Measurements from ENCODE around the gene DNAJC6. TPM values are rescaled to one million over a fixed set of nuclear protein-coding genes. Genes with fewer than 3 reads are reported as not detected.

DNAJC6 gene
- total RNA-seq, 1 donor from 2014 or later, result 120 TPM

DNA sequence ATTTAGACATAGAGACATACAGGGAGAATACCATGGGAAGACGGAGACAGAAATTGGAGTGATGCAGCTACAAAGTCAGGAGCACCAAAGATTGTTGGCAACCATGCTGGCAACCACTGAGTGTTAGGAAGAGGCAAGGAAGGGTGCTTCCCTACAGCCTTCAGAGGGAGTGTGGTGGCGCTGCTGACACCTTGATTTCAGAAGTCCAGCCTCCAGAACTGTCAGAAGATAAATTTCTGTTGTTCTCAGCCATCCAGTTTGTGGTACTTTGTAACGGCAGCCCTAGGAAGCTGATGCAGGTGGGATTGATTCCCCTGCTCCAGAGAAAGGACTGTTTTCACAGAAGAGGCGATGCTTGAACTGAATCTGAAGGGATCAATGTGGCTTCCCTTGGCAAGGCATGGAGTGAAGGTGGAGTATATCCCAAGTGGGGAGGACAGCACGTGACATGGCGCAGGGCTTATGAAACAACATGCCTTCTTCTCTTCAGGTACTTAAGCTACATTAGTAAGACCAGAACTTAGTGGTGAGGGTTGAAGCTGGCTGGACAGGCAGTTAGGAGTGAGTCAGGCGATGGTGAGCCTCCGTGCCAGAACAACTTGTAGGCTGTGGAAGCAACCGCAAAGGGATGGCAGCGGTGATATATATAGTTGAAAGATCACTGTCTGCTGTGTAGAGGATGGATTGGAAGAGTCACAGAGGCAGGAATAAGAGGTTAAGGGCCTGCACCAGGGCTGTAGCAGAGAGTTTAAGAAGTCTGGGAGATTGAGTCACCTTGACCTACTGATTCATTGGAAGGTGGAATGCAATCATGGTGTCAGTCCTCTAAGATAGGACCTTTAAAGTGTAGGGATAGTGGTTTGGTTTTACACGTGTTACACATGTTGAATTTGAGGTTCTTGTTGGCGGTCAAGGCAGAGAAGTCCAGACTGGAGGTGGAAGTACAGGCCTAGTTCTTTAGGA lies 113.2 kb downstream of the DNAJC6 start:
- no peak for DNase-seq (ENCODE audit: low spot score in 2 of 2)
- no peak for FAIRE-seq

DNA sequence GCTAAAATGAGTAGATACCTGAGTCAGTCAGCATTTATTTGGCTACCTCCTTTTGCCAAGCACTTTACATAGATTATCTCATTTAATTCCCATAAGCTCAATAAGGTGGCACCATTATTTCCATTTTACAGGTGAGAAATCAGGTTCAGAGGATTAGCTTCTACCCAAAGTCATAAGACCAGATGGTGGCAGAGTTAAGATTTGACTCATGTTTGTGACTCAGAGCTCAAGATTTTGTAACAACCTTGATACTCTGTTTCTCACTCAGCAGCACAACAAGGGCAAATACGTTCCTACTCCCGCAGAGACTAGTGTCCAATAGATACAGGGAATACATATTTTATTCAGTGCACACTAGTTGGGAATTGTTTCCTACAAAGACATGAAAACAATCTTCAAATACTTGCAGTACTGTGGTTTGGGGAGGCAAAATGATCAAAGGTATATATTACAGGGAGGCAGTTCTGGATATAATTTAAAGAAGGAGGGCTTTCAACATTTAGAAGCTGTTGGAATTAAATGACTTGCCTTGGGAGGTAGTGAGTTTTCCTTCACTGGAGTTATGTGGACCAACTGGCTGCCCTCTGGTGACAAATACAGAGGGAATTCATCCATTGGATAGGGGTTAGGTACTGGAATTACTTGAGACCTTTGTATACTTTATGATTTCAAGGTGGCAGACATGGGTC lies 114.7 kb downstream of the DNAJC6 start:
- FAIRE-seq (no peak), DNase-seq (ENCODE audit: low spot score in 2 of 2) (no peak)

DNA sequence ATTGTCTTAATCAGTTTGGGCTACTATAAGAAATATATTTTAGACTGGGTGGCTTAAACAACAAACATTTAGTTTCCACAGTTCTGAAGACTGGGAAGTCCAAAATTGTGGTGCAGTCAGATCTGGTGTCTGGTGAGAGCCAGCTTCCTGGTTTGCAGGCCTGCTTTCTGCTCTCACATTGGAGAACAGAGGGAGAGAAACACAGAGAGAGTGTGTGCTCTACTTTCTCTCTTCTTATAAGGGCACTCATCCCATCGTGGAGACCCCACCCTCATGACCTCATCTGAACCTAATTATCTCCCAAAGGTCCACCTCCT lies 115.2 kb downstream of the DNAJC6 start:
- DNase-seq (ENCODE audit: low spot score in 2 of 2), result no peak
- no peak for FAIRE-seq

DNA sequence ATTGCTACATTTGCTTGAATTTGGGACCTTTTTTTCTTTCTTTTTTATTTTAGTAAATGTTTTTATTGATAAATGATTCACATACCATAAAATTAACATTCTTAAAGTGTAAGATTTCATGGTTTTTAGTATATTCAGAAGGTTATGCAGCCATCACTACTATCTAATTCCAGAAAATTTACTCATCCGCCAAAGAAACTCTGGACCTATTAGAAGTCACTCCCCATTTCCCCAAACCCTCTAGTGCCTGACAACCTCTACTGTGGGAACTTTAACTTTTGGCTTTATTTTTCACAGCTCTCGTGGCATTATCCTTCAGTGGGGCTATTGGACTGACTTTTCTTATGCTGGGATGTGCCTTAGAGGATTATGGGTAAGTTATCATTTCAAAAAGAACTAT lies 115.7 kb downstream of the DNAJC6 start:
- DNase-seq (ENCODE audit: low spot score in 2 of 2) (no peak), FAIRE-seq (no peak)

DNA sequence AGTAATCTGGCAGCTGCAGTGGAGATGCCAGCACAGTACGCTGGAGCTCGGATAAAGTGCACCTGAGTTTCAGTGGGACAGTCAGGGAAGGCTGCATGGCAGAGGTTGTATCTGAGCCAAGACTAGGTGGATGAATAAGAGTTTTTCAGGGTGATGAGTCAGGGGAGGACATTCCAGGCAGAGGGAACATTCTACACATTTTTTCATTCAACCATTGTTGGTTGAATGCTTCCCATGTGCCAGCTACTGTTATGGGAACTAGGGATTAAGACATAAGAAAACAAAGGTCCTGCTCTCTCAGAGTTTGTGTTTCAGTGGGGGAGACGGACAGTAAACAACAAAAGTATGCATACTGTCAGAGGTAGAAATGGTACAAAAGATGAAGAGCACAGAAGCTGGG lies 116.4 kb downstream of the DNAJC6 start:
- FAIRE-seq, result no peak
- no peak for DNase-seq (ENCODE audit: low spot score in 2 of 2)

DNA sequence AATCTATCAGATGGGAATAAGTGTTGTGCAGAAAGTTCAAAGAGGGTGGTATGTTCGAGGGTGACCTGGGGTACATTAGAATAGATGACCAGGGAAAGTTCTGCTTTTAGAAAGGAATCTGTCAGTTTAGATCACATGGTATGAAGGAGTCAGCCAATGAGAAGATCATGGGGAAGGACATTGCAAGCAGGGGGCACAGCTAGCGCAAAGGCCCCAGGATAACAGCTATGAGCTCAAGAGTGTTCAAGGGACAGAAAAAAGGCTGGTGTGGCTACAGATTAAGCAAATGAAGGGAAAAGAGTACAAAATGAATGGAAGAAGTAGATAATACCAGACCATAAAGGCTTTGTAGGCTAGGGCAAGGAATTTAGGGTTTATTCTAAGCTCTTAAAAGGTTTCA lies 119.7 kb downstream of the DNAJC6 start:
- no peak for DNase-seq (ENCODE audit: low spot score in 2 of 2)
- FAIRE-seq, result no peak

DNA sequence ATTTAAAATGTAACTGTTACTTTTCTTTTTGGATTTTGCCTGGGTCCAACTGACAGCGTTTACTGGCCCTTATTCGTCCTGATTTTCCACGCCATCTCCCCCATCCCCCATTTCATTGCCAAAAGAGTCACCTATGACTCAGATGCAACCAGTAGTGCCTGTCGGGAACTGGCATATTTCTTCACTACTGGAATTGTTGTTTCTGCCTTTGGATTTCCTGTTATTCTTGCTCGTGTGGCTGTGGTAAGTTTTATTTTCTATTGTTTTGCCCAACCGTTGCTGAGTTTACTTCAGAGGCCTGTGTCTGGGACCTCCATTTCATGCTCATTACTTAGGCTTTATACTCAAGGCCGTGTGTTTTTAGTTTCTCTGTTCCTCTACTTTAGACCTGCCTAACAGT lies 120.5 kb downstream of the DNAJC6 start:
- FAIRE-seq (no peak), DNase-seq (ENCODE audit: low spot score in 2 of 2) (no peak)

DNA sequence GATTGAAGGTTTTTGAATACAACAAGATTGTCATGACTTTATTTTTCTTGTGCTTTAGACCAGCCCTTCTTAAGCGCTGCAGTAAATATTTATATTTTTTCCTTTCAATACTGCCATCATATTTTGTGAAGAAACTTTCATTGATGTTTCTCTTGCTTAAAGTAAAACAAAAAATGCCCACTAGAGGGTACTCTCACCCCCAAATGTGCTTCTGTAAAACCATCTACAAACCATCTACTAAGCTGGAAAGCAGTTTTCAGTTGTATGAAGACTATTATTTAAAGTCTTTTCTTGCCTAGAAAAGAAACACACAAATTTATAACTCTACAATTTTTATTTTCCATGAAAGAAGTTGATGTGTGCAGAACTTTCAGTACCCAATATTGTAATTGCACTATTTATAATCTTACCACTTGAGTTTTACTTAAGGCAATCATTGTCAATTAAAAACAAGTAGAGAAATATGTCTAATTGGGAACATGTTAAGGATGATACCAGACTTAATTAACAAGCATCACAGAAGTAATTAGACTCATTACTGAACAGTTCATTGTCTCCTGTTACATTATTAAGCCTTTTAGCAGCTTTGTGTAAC lies 121.9 kb downstream of the DNAJC6 start:
- peak; percentile 90 for FAIRE-seq
- DNase-seq (ENCODE audit: low spot score in 2 of 2), result no peak

DNA sequence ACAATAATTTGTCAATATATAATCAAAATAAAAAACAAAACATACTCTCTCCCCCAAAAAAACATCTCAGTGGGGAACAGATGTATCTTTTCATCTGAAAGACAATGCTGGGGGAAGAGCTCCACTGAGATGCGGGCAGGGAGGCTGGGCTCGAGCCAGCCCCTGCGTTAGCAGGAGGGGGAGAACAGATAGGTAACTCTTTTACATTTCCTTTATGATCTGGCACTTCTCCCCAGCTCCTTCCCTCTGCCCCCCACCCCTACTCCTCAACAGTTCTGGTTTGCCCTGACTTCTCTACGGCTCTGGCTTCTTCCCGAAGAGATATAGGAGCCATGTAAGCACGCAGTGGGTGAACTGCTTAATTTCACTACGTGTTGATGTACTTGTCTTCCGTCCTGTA lies 123.6 kb downstream of the DNAJC6 start:
- FAIRE-seq (no peak), DNase-seq (ENCODE audit: low spot score in 2 of 2) (no peak)

DNA sequence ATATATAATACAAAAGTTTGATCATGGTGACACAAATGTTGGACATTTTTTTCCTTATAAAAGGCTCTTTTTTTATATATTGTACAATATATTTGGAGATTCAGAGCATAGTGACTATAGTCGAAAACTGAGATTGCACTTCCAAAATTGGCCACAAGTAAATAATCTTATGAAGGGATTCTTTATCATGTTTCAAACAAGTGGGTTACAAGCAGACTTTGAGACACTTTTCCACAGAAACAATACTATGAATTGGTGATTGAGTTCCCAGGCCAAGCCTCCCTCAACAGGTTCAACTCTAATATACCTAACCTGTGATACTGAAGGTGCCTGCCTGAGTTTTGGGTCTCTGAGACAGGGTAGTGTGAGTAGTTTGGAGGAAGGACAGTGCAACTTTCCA lies 124.9 kb downstream of the DNAJC6 start:
- FAIRE-seq (peak; percentile 23), DNase-seq (ENCODE audit: low spot score in 2 of 2) (no peak)

DNA sequence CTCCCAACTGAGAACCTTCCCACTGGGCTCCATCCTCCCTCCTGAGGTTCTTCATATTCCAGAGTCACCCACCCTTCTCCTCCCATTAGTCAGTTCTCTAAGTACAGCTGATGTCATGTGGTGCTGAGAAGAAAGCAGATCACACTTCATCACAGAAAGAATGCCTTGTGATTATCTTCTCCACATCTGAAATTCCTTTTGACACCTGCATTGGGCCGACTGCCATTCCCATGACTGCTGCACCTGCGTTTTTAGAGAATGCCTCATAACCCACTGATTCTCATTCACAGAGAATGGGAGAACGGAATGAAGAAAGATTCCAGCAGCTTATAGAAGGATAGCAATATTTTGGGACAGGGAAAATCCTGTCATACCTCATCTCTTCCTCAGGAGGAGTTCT lies 125.4 kb downstream of the DNAJC6 start:
- FAIRE-seq, result no peak
- DNase-seq (ENCODE audit: low spot score in 2 of 2), result no peak

DNA sequence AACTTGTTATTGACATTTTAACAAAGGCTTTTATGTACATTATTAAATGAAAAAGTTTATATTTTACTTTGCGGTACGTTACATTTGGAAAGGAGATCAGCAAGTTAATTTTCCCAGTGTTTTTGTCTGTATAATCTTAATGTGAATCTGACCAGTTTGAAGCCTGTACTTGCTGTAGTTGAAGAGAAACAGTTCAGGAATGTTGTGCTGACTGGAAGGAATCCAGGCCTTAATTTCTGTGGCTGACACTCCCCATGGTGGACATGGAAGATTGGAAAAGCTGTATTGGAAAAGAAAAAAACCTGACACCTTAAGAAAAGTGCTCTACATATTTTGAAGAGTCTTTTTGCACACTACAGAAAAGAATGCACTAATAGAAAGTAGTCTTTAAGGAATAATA lies 126.6 kb downstream of the DNAJC6 start:
- DNase-seq (ENCODE audit: low spot score in 2 of 2) (no peak), FAIRE-seq (no peak)

DNA sequence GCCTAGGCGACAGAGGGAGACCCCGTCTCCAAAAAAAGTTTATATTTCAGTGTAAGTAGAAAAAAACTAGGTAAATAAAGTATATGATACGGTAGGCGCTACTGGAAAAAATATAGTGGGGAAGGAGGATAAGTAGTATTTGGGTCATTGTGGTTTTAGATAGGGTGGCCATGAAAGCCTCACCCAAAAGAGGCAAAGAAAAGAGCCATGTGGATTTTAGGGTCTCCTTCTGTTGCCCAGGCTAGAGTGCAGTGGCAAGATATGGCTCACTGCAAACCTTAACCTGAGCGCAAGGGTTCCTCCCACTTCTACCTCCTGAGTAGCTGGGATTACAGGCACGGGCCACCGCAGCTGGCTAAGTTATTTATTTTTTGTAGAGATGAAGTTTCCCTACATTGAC lies 128.3 kb downstream of the DNAJC6 start:
- FAIRE-seq, result no peak

DNA sequence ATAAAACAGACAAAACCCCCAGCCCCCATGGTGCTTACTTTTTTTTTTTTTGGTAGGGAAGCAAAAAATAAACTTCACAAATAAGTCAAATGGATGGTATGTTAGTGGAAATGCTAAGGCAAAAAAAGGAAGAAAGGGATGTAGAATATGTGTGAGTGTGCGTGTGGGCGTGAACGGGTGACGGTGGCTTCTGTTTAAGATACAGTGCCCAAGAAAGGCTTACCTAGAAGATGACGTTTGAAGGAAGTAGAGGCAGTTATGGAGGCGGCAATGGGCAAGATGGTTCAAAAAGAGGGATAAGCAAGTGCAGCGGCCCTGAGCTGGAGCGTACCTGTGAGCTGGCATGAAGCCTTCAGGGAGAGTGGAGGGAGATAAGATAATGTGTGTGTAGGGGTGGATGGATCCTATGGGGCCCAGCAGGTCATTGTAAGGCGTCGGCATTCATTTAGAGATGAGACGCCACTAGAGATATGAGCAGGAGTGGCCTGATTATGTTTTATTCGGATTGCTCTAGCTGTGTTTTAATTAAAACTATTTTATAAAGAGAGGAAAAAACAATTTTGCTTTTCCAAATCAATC lies 131.1 kb downstream of the DNAJC6 start:
- DNase-seq (ENCODE audit: low spot score in 2 of 2) (no peak), FAIRE-seq (no peak)

More for the DNA sequence above, 128.3 kb downstream of the DNAJC6 start:
- DNase-seq (ENCODE audit: low spot score in 2 of 2), result no peak

DNA sequence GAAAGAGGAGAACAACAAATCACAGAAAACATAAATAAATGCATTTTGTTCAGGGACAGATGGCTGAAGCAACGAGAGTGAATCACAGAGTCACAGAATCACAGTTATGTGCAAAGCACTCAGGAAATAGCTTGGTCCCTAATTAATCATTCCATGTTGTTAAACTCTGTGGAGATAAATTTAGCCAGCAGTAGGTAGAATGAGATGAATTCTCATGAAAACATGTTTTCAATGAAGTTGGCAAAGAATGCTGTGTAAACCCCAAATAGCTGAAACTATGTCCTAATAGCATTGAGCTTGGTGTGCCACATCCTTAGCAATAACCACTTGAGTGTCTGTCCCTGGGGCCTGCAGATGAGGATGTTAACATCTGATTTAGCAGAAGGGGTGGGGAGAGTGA lies 131.6 kb downstream of the DNAJC6 start:
- FAIRE-seq (no peak), DNase-seq (ENCODE audit: low spot score in 2 of 2) (no peak)

DNA sequence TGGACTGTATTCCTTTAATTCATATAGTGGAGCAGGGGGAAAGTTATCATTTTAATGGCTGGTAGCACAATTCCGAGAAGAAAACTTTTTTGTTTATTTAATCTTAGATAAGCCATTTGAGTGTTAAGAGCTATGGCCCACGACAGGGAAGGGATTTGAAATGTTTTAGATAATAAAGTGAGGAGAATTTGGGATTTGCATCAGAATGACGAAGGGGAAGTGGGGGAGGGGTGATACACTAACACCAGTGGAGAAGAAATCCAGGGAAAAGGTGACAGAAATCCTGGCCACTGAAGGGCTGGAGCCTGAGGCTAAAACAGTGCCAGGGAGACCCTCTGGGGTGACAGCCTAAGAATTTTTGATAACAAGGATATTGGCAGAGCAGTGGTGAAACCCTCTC lies 132.1 kb downstream of the DNAJC6 start:
- DNase-seq (ENCODE audit: low spot score in 2 of 2) (no peak), FAIRE-seq (no peak)

DNA sequence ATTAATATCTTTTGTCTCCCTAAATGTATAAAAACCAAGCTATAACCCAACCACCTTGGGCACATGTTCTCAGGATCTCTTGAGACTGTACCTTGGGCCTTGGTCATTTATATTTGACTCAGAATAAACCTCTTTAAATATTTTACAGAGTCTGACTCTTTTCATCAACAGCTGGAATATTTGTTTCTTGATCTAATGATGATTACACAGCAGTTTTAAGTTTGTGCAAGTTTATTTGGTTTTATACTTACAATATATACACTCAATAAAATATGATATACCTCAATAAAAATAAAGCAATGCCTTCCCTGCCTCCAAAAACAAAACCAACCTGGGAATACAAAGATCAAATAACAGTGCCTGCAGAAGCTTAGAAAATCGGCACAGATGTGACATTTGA lies 133.1 kb downstream of the DNAJC6 start:
- DNase-seq (ENCODE audit: low spot score in 2 of 2) (no peak), FAIRE-seq (no peak)

DNA sequence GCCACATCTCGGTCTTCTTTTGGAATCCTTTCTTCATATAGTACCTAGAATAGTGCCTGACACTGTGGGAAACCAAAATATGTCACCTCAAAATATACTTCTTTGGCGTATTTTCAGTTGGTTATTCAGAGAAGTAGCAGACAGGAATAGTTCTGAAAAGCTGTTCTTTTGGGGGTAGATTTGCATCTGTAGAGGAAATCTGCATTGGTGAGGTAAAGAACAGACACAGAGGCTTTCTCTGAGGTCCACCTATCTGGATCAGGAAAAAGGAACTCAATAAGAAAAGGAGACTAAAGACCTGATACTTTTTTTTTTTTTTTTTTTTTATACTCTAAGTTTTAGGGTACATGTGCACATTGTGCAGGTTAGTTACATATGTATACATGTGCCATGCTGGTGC lies 134.3 kb downstream of the DNAJC6 start:
- no peak for DNase-seq (ENCODE audit: low spot score in 2 of 2)
- no peak for FAIRE-seq

DNA sequence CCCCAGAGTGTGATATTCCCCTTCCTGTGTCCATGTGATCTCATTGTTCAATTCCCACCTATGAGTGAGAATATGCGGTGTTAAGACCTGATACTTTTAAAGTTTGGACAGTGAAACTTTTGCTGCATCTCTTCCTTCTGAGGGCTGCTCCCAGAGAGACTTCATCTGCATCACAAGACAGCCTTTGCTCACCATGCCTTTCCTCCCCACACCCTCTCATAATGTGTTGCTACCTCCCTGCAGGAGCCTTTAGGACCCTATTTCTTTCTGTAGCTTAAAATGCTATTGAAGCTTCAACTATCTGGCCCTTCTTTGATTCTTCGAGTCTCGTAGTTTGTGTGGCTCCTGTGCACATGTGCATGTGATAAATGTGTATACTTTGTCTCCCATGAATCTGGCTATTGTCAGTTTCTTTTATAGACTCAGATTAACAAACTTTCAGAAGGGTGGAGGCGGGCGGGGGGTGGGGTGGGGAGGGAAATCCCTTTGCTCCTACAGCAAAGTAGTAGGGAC lies 134.8 kb downstream of the DNAJC6 start:
- FAIRE-seq, result no peak
- DNase-seq (ENCODE audit: low spot score in 2 of 2), result no peak

DNA sequence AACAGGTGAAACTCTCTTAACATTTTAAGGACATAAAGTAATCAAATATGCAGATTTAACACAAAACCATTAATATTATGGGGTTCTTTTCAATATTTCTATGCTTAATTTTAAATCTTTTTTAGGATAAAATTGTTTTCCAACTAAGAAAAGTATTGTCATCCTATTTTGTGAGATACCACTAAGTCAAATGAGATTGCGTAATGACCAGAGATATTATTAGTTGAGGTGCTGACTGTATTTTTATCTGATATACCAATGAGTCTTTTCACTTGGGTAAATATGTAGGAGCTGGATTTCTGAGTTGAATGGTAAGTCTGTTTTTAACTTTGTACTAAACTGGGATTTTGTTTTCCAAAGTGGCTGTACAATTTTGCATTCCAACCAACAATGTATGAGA lies 136.5 kb downstream of the DNAJC6 start:
- DNase-seq (ENCODE audit: low spot score in 2 of 2), result no peak

DNA sequence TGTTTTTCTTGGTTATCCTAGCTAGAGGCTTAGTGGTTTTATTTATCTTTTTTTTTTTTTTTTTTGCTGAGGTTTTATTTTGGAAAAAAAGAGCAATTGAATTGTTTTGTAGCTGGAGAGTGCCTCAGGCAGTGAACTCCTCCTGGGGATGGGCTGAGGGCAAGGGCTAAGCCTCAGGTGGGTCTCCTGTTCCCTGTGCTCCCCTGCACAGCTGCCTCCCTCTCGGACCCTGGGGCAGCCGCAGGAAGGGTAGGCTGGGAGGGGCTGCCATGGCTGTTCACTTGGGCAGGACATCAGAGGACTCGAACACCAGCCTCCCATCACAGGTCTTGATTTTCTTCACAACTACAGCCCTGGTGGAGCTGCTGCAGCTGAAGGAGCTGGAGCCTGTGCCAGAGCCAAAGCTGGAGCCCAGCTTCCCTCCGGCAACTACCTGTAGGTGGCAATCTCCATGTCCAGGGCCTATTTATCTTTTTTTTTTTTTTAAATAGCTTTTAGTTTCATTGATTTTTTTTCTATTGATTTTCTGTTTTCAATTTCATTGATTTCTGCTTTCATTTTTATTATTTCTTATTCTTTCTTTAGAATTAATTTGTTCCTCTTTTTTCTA lies 140.0 kb downstream of the DNAJC6 start:
- peak; percentile 82 for FAIRE-seq
- DNase-seq (ENCODE audit: low spot score in 2 of 2), result no peak

More for the DNA sequence above, 136.5 kb downstream of the DNAJC6 start:
- FAIRE-seq, result no peak

Measured in frontal cortex (tissue), 4 donors.